Lower leg skin (tissue), 4 donors: ENCODE measurements around the gene ENC1. TPM values are rescaled to one million over a fixed set of nuclear protein-coding genes. Genes with fewer than 3 reads are reported as not detected.

Experiments used
- DNase-seq, 2 donors: peaks; one replicate each; pipeline ENCODE4 v3.0.0-alpha.2; 2019; ENCODE audit warnings: low spot score in 2 of 2
- H3K4me3 ChIP-seq: fragments of 200-600 bp; sonication (generic); 2 replicates; pipeline ENCODE4 v1.5.1; 2017; ENCODE audit warnings: mild to moderate bottlenecking, low read depth; ENCODE audit not compliant: poor library complexity, severe bottlenecking
- POLR2A ChIP-seq, 2 donors: fragments of 450-650 bp; IDR thresholded peaks; one replicate each; pipeline ENCODE4 v1.6.1; 2016 to 2017; ENCODE audit warnings: antibody characterized with exemption in 2 of 2, mild to moderate bottlenecking in 1 of 2, moderate library complexity in 1 of 2
- WGBS, 2 donors: methylation state at CpG; one replicate each; pipeline ENCODE4 v1.1.5; 2018; 5-methylcytosine and 5-hydroxymethylcytosine counted together
- intact Hi-C: fragments of 100-400 bp; cut with DNase I; formaldehyde crosslinking; loops from one replicate; pipeline ENCODE4 v1.15.0; 2023; ENCODE audit warnings: low total_unique reads
- total RNA-seq, 4 donors: library from RNA; depleted of rRNA; stranded (reverse); fragments of >200 nt; gene quantifications; one replicate each; pipeline ENCODE4 v1.1.0, GENCODE V29; 2016
- TF ChIP-seq, protein P1 (sequence below), 3 donors: fragments of 450-650 bp; IDR thresholded peaks; one replicate each; pipeline ENCODE4 v1.5.1; 2016; ENCODE audit warnings: antibody characterized with exemption in 3 of 3, mild to moderate bottlenecking in 3 of 3, moderate library complexity in 2 of 3

The ENC1 gene
- total RNA-seq, 4 donors from 2014 or later, result 10.5 to 14.1 (median 13.1) TPM

DNA sequence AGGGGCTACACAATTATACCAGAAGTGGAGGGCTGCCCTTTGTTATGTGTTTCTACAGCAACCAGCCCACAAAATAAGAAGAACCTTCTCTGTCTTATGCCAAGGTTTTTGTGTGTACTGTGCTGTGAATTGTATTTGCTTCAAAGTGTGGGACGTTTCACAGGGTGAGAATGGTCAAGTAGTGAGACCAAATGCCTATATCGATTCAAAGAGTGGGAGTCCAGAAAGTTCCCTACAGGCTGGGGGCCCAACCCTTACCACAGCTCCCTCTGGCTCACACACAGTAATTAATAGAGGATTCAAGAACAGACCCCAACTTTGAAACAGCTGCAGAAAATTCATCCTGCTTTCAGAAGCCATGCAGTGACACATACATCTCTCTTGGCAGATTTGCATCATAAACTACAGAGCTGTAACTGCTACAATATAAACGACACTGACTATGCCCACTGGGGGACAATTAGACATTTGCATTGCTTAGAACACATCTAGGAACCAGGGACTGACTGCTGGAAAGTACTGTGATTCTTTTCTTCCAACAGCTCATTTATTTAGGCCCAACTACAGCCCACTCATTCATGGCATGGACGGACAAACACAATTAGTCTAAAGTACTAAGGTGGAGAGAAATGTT lies 12.8 kb downstream of the ENC1 start:
- 71 to 76% methylated on average over 4 of the region's 4 CpGs for WGBS, 2 donors
- no peak overlapping the region for H3K4me3 ChIP-seq
- DNase-seq, result no peak
- intact Hi-C loops, result no loop called here
- no peak for TF ChIP-seq POLR2A (IDR thresholded peaks at IDR 0.05)
- TF ChIP-seq, protein P1, sequence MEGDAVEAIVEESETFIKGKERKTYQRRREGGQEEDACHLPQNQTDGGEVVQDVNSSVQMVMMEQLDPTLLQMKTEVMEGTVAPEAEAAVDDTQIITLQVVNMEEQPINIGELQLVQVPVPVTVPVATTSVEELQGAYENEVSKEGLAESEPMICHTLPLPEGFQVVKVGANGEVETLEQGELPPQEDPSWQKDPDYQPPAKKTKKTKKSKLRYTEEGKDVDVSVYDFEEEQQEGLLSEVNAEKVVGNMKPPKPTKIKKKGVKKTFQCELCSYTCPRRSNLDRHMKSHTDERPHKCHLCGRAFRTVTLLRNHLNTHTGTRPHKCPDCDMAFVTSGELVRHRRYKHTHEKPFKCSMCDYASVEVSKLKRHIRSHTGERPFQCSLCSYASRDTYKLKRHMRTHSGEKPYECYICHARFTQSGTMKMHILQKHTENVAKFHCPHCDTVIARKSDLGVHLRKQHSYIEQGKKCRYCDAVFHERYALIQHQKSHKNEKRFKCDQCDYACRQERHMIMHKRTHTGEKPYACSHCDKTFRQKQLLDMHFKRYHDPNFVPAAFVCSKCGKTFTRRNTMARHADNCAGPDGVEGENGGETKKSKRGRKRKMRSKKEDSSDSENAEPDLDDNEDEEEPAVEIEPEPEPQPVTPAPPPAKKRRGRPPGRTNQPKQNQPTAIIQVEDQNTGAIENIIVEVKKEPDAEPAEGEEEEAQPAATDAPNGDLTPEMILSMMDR (IDR thresholded peaks at IDR 0.05), result no peak

DNA sequence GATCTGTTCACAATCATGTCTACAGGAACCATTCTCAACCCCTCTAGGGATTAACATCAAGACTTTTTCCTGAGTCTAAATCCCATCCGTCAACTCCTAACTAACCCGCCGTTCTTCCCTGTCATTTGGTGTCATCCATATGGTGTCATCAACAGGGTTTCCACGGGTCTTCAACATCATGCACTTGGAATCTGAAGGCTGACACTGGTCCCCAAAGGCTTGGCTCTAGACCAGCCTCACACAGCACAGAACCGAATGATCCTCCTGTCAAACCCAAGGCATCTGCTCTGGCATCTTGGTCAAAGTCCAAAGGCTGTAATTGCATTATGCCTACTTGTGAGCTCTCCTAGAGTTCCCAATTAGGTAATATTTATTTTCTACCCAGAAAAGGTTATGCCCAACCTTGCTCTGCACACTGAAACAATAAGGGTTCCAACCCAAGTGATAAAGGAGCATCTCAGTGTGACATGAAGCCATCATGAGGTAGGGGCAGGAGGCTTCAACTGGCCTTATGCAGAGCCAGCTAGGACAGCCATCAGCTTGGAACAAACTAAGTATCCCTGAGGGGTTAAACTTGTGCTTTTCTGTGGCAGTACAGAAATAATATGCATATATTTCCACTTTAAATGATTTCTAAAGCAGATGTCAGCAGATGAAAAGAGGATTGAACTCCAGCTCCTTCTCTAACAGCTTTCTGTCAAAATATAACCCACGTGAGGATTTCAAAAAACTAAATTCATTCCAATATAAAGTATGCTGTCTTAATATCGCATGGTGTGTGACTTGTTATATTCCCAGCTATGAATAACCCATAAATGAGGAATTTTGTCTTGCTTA lies 13.9 kb downstream of the ENC1 start:
- no peak for TF ChIP-seq POLR2A (IDR thresholded peaks at IDR 0.05)
- TF ChIP-seq, protein P1 (IDR thresholded peaks at IDR 0.05), result no peak
- no peak overlapping the region for H3K4me3 ChIP-seq
- DNase-seq, result no peak
- intact Hi-C loops, result no loop called here
- WGBS, 2 donors, result 72 to 74% methylated on average over 7 of the region's 7 CpGs

DNA sequence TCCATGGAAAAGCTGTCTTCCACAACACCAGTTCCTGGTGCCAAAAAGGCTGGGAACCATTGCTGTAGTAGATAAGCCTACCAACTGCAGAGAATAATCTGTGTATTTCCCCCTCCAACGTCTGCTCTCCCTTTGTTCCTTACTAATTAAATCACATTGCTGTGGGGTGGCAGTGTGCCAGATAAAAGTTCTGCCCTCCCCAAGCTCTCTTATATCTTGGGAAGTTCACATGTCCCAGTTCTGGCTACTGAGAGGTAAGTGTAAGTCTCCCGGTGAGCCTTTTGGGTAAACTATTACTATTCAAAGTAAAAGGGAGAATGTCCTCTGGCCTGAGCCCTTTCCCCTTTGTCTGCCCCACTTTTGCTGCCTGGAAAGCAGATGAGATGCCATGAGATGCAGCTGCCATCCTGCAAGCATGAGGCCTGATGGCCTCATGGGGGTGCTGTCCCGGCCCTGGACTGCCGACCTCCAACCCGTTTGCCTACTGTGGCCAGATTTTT lies 14.7 kb downstream of the ENC1 start:
- TF ChIP-seq, protein P1 (IDR thresholded peaks at IDR 0.05), result no peak
- TF ChIP-seq POLR2A (IDR thresholded peaks at IDR 0.05), result no peak
- H3K4me3 ChIP-seq, result no peak overlapping the region
- DNase-seq, result no peak
- intact Hi-C loops, result no loop called here
- 64 to 70% methylated on average over 5 of the region's 5 CpGs for WGBS, 2 donors

DNA sequence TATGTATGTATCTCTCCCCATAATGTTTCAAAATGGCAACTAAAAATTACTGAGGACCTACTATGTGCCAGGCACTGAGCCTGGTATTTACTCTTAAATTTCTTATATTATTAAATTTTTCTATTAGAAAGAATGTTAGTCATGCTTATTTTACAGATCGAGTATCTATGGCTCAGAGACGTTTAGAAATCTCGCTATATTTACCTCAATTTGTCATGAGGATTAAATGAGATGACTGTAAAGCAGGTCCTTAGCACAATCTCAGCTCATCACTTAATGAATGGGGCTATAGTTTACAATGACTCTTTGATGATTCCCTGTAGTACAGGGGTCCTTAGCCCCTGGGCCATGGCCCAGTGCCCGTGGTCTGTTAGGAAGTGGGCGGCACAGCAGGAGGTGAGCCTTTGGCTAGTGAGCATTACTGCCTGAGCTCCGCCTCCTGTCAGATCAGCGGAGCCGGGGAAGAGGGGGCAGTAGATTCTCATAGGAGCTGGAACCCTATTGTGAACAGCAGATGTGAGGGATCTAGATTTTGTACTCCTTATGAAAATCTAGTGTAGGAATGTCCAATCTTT lies 15.5 kb downstream of the ENC1 start:
- intact Hi-C loops, result no loop called here
- H3K4me3 ChIP-seq, result no peak overlapping the region
- no peak for TF ChIP-seq POLR2A (IDR thresholded peaks at IDR 0.05)
- TF ChIP-seq, protein P1 (IDR thresholded peaks at IDR 0.05), result no peak
- 80 to 82% methylated on average over 8 of the region's 8 CpGs for WGBS, 2 donors
- DNase-seq, result no peak

DNA sequence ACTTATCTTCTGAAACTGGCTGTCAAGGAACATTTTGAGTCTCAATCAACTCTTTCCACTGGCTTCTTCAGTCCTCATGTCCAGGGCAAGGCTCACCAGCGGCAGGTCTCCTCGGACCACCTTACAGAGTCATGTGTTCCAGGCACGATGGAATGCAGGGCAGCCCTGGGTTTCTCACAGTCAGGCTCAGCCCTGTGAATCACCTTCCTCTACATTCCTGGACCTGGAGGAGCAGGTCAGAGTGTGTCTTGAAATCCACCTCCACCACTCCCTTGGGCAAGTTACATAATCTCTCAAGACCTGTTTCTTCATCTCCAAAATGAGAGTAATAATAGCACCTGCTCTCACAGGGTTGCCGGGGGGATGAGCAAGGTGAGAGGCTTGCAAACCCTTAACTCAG lies 16.0 kb downstream of the ENC1 start:
- DNase-seq, result no peak
- TF ChIP-seq, protein P1 (IDR thresholded peaks at IDR 0.05), result no peak
- TF ChIP-seq POLR2A (IDR thresholded peaks at IDR 0.05), result no peak
- no peak overlapping the region for H3K4me3 ChIP-seq
- intact Hi-C loops, result no loop called here
- WGBS, 2 donors, result 47 to 60% methylated on average over 4 of the region's 4 CpGs
